GM12891 (cell line): ENCODE results near the gene CCDC34.

Source experiments
- POLR2A ChIP-seq: IDR thresholded peaks from 2 replicates; pipeline ENCODE4 v1.6.1; 2011; ENCODE audit warnings: low read depth, low read length, control low read depth
- POLR2AphosphoS5 ChIP-seq: IDR thresholded peaks from 2 replicates; pipeline ENCODE4 v1.6.1; 2011; ENCODE audit warnings: low read depth, low read length, control low read depth
- TAF1 ChIP-seq: IDR thresholded peaks from 2 replicates; pipeline ENCODE4 v1.6.1; 2011; ENCODE audit warnings: low read depth, low read length, control low read depth

DNA sequence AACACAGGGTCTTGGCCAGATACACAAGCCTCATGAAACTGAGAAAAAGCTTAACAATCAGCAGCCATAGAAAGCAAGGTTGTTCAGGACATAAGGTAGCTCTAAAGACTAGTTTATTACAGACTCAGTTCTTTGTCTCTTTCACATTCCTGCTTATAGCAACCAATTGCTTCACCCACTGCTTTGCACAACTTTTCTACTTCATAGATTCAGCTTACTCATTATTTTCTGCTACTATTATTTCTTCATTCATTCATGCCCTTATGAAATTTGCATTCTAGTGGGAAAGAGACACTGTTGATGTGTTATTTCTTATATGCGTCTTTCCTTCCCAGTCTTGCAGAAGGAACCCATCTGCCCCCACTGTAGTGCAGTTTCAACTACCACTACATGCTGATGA, 4.7 kb downstream of the CCDC34 start:
- no peak for TF ChIP-seq TAF1
- TF ChIP-seq POLR2AphosphoS5, result no peak
- no peak for TF ChIP-seq POLR2A
